ENCODE measurements around the gene BIRC3. TPM values are rescaled to one million over a fixed set of nuclear protein-coding genes. Genes with fewer than 3 reads are reported as not detected.

The BIRC3 gene
- total RNA-seq, 1 donor from 2014 or later = not detected

GRCh38 chr11:102287964-102288724 lies 29.1 kb upstream of the BIRC3 start:
- H3K4me1 Mint-ChIP-seq (ENCODE audit: low read depth, unreplicated experiment) = no peaks in the 10 kb centered on the region
- H3K9me3 Mint-ChIP-seq (ENCODE audit: unreplicated experiment) = no peaks in the 10 kb centered on the region
- H3K27ac Mint-ChIP-seq (ENCODE audit: unreplicated experiment) = no peak overlapping the region
- no peaks in the 10 kb centered on the region for H3K27me3 Mint-ChIP-seq (ENCODE audit: unreplicated experiment)
- H3K36me3 Mint-ChIP-seq (ENCODE audit: unreplicated experiment) = no peaks in the 10 kb centered on the region
- H3K4me3 Mint-ChIP-seq (ENCODE audit: unreplicated experiment) = no peak overlapping the region
- DNase-seq = no peak
- peak; percentile 82 for TF ChIP-seq CTCF (IDR thresholded peaks at IDR 0.05; ENCODE audit: partially characterized antibody, unreplicated experiment)

- Mint-ChIP-seq H3K9me3 (ENCODE audit: unreplicated experiment) (no peaks in the 10 kb centered on the region), H3K4me1 (ENCODE audit: low read depth, unreplicated experiment) (no peaks in the 10 kb centered on the region), H3K4me3 (ENCODE audit: unreplicated experiment) (no peak overlapping the region), H3K27ac (ENCODE audit: unreplicated experiment) (no peak overlapping the region), H3K36me3 (ENCODE audit: unreplicated experiment) (no peaks in the 10 kb centered on the region), H3K27me3 (ENCODE audit: unreplicated experiment) (no peaks in the 10 kb centered on the region)
- TF ChIP-seq CTCF (IDR thresholded peaks at IDR 0.05; ENCODE audit: partially characterized antibody, unreplicated experiment) = no peak
- DNase-seq = no peak
Observed at GRCh38 chr11:102288725-102289083, 28.6 kb upstream of the BIRC3 start.

- Mint-ChIP-seq H3K36me3 (ENCODE audit: unreplicated experiment) (no peaks in the 10 kb centered on the region), H3K4me3 (ENCODE audit: unreplicated experiment) (no peak overlapping the region)
Observed at GRCh38 chr11:102289592-102289991, 27.7 kb upstream of the BIRC3 start.

GRCh38 chr11:102291831-102292230 lies 25.5 kb upstream of the BIRC3 start:
- DNase-seq = no peak
- Mint-ChIP-seq H3K27me3 (ENCODE audit: unreplicated experiment) (no peaks in the 10 kb centered on the region), H3K9me3 (ENCODE audit: unreplicated experiment) (no peaks in the 10 kb centered on the region), H3K36me3 (ENCODE audit: unreplicated experiment) (no peaks in the 10 kb centered on the region), H3K27ac (ENCODE audit: unreplicated experiment) (no peak overlapping the region), H3K4me3 (ENCODE audit: unreplicated experiment) (no peak overlapping the region), H3K4me1 (ENCODE audit: low read depth, unreplicated experiment) (no peaks in the 10 kb centered on the region)
- no peak for TF ChIP-seq CTCF (IDR thresholded peaks at IDR 0.05; ENCODE audit: partially characterized antibody, unreplicated experiment)

More at GRCh38 chr11:102289592-102289991, 27.7 kb upstream of the BIRC3 start:
- no peak for TF ChIP-seq CTCF (IDR thresholded peaks at IDR 0.05; ENCODE audit: partially characterized antibody, unreplicated experiment)
- Mint-ChIP-seq H3K4me1 (ENCODE audit: low read depth, unreplicated experiment) (no peaks in the 10 kb centered on the region), H3K27ac (ENCODE audit: unreplicated experiment) (no peak overlapping the region), H3K9me3 (ENCODE audit: unreplicated experiment) (no peaks in the 10 kb centered on the region), H3K27me3 (ENCODE audit: unreplicated experiment) (no peaks in the 10 kb centered on the region)
- no peak for DNase-seq

- no peak for DNase-seq
- Mint-ChIP-seq H3K36me3 (ENCODE audit: unreplicated experiment) (no peaks in the 10 kb centered on the region), H3K27ac (ENCODE audit: unreplicated experiment) (no peak overlapping the region), H3K9me3 (ENCODE audit: unreplicated experiment) (no peaks in the 10 kb centered on the region), H3K4me3 (ENCODE audit: unreplicated experiment) (no peak overlapping the region), H3K27me3 (ENCODE audit: unreplicated experiment) (no peaks in the 10 kb centered on the region), H3K4me1 (ENCODE audit: low read depth, unreplicated experiment) (no peaks in the 10 kb centered on the region)
- no peak for TF ChIP-seq CTCF (IDR thresholded peaks at IDR 0.05; ENCODE audit: partially characterized antibody, unreplicated experiment)
Observed at GRCh38 chr11:102292933-102293332, 24.4 kb upstream of the BIRC3 start.

Data from glutamatergic neuron (in vitro differentiated cells).